GM18861 (cell line): ENCODE measurements around the gene SIPA1L3.

Experiments
- ATAC-seq: cut with Tn5 transposase; IDR thresholded peaks from one replicate; pipeline ENCODE4 v1.9.1; 2021; ENCODE audit not compliant: unreplicated experiment

The SIPA1L3 gene

DNA sequence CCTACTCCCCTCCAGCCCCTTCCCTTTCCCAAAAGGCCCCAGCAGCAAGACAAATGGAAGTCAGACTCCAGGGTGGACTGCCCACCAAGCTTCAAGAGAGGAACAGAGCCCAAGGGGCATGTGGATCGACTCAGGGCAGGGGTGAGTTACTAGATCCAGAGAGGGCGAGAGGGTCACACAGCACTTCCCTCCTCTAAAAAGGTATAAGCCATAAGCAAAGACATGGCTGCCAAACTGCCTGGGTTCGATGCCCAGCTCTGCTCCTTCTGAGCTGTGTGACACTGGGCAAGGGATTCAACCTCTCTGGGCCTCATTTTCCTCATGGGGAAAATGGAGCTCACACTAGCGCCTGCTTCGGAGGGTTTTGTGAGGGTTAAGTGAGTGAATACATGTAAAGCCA lies 345.4 kb downstream of the SIPA1L3 start:
- no peak for ATAC-seq

DNA sequence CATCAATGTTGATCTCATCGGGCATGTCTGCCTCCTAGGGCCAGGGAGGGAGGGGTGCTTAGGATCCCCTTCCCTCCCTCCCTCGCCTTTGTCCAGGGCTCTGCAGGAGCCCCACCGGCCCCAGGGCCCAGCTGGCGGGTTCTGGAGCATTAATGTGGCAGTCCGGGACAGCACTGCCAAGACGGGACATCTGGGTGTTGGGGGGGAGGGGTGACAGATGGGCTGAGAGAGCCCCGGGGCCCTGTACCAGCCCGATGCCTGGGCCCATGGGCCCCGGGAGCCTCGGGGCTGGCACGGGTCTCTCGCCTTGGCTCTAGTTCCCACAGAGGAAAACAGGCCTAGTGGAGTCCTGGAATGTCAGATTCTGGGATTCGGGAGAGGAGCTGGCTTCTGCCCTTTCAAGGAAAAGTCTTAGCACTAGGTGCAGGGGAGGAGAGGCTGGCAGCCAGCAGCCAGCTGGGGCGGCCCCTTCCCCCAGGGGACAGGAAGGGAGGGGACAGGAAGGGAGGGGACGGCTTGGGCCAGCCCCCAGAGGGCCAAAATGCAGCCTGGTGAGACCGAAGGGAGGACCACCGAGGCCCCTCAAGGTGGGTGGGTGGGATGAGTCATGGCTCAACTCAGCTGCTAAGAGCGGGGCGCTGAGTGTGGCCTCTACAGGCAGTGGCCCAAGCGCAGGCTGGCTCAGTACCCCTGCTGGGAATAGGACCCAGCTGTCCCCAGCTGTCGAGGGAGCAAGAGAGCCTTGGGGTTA lies 346.1 kb downstream of the SIPA1L3 start:
- no peak for ATAC-seq

DNA sequence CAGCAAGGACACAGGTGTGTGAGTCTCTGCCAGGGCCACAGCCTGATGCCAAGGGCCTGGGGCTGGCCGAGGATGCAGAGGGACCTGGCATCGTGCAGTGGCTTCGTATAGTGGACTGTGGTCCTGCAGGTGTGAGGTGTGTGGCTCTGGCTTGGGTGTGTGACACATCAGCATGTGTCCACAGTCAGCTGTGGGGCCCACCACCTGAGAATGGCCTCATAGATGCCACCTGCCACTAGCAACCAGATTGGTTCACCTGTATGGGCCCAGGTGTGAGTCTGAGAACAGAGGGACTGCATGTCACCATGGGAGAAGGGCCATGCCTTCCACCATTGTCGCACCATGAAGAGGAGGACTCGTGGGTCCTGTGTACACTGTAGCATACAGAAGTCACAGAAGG lies 346.8 kb downstream of the SIPA1L3 start:
- ATAC-seq, result no peak

DNA sequence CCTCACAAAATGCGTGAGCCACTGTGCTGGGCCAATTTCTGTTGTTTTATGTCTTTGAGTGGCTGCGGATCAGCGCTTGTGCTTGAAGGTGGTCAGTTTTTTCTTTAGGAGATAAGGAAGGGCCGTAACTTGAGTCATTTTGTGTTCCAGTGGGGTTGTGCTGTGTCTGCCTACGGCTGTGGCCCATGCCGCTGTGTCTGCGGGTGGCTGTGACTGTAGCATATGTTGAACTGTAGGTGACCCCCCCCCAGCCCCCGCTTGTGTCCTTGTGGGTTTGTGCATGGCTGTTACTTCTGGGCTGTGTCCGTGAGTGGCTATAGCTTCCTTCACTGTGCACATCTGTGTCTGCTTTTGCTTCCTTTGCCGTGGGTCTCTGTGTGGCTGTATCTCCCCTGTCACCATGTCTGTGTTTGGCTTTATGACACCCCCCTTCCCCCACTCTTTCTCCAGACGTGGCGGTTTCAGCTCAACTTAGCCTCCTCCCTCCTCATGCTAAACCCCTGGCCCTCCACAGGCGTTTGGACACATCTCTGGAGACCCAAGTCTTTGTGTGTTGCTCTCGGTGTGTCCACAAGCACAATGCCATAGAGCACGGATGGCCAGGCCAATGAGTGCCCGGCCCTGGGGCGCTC lies 348.5 kb downstream of the SIPA1L3 start:
- no peak for ATAC-seq
